HepG2 (cell line): ENCODE data around the gene CLDN20. TPM values are rescaled to one million over a fixed set of nuclear protein-coding genes. Genes with fewer than 3 reads are reported as not detected.

Experiments
- ATAC-seq: fragments of 200-7000 bp; cut with Tn5 transposase; 3 replicates; pipeline ENCODE4 v1.9.1; 2020; ENCODE audit warnings: mild to moderate bottlenecking, moderate library complexity
- BruUV-seq: library from RNA; stranded (reverse); fragments of 400-500 nt; replicated peaks from 2 replicates; lab custom pipeline; 2021; lab: Mats Ljungman, UMichigan
- CTCF ChIA-PET: fragments of 300-600 bp; formaldehyde crosslinking; extraction: SDS; loops from one replicate; lab custom pipeline; 2021; ENCODE audit warnings: low total read pairs, inconsistent platforms, low intra/inter-chr PET ratio; lab: Yijun Ruan, JAX
- POLR2A ChIA-PET: fragments of 350-600 bp; sonication (Branson Sonifier 250); formaldehyde crosslinking; loops from one replicate; lab custom pipeline; 2020; ENCODE audit warnings: antibody characterized with exemption, inconsistent platforms; lab: Yijun Ruan, JAX
- DNase-seq: peaks from one replicate; pipeline ENCODE4 v3.0.0-alpha.2; 2015; ENCODE audit warnings: low spot score
- FAIRE-seq: peaks from 3 replicates; lab custom pipeline; 2011; peaks lifted over from hg19 to GRCh38; lab: Jason Lieb, UNC
- H2AFZ ChIP-seq: one replicate; pipeline ENCODE4 v1.6.1; 2011; ENCODE audit warnings: low read length, inconsistent platforms
- H3K27ac ChIP-seq: fragments of 300-600 bp; 3 replicates; pipeline ENCODE4 v1.8.0; 2011; ENCODE audit warnings: mixed run types, mild to moderate bottlenecking, mixed read lengths, low read length, inconsistent platforms; ENCODE audit not compliant: insufficient read depth; ENCODE audit errors: extremely low read length
- H3K27me3 ChIP-seq, 2 experiments: fragments of 200-600 bp in 1 of 2; 2 replicates in 1 of 2; 3 replicates in 1 of 2; pipeline versions ENCODE4 v1.6.0 to v1.8.0; 2011; ENCODE audit warnings: low read length in 2 of 2, mild to moderate bottlenecking in 2 of 2, moderate library complexity in 2 of 2, inconsistent platforms in 1 of 2; ENCODE audit not compliant: insufficient read depth in 2 of 2, control insufficient read depth in 1 of 2
- H3K36me3 ChIP-seq, 2 experiments: fragments of 200-600 bp in 1 of 2; replicated peaks in 1 of 2; 2 replicates in 1 of 2; 3 replicates in 1 of 2; pipeline versions ENCODE4 v1.5.1 to v1.8.0; 2011; ENCODE audit warnings: low read length in 2 of 2, inconsistent platforms in 1 of 2; ENCODE audit not compliant: insufficient read depth in 2 of 2, control insufficient read depth in 1 of 2
- H3K4me1 ChIP-seq: 2 replicates; pipeline ENCODE4 v1.5.1; 2012; ENCODE audit warnings: low read length, inconsistent platforms; ENCODE audit not compliant: insufficient read depth
- H3K4me2 ChIP-seq: 2 replicates; pipeline ENCODE4 v1.6.0; 2011; ENCODE audit warnings: low read depth, low read length, inconsistent platforms
- H3K4me3 ChIP-seq, 3 experiments: fragments of 200-600 bp in 1 of 3; sonication (generic), shearing (Covaris generic) in 1 of 3; replicated peaks in 1 of 3; 2 replicates each; pipeline ENCODE4 v1.5.1; 2011 to 2016; ENCODE audit warnings: low read length in 3 of 3, inconsistent platforms in 2 of 3, low read depth in 2 of 3, mild to moderate bottlenecking in 2 of 3, control low read depth in 1 of 3, mixed read lengths in 1 of 3; ENCODE audit not compliant: insufficient read depth in 1 of 3
- H3K79me2 ChIP-seq: one replicate; pipeline ENCODE4 v1.6.1; 2011; ENCODE audit warnings: low read length, inconsistent platforms; ENCODE audit not compliant: insufficient read depth
- H3K9ac ChIP-seq: 2 replicates; pipeline ENCODE4 v1.6.0; 2011; ENCODE audit warnings: mild to moderate bottlenecking, low read depth, low read length, inconsistent platforms; ENCODE audit not compliant: insufficient read depth
- H3K9me3 ChIP-seq: 2 replicates; pipeline ENCODE4 v1.5.1; 2012; ENCODE audit warnings: mild to moderate bottlenecking, low read length
- H4K20me1 ChIP-seq: 2 replicates; pipeline ENCODE4 v1.6.0; 2011; ENCODE audit warnings: inconsistent platforms, mild to moderate bottlenecking, low read length, moderate library complexity; ENCODE audit not compliant: insufficient read depth
- MLLT10 ChIP-seq: sonication (generic); formaldehyde crosslinking; IDR thresholded peaks from 2 replicates; pipeline ENCODE4 v1.4.0; 2020; ENCODE audit warnings: missing genetic modification reagents
- PAWR ChIP-seq: sonication (generic); formaldehyde crosslinking; IDR thresholded peaks from 2 replicates; pipeline ENCODE4 v1.4.0; 2020; ENCODE audit warnings: missing genetic modification reagents, mild to moderate bottlenecking, borderline replicate concordance
- RFX1 ChIP-seq: fragments of 450-650 bp; IDR thresholded peaks from 2 replicates; pipeline ENCODE4 v1.6.1; 2017
- SKIL ChIP-seq: sonication (generic); formaldehyde crosslinking; IDR thresholded peaks from 2 replicates; pipeline ENCODE4 v1.8.0; 2022; ENCODE audit warnings: missing genetic modification reagents, mild to moderate bottlenecking, moderate library complexity, borderline replicate concordance
- TP53 ChIP-seq: sonication (generic); formaldehyde crosslinking; conservative IDR thresholded peaks from 2 replicates; pipeline ENCODE4 v1.4.0; 2020; ENCODE audit warnings: missing genetic modification reagents
- WGBS: methylation state at CpG from one replicate; pipeline ENCODE4 v1.1.6; 2017; ENCODE audit warnings: low lambda C conversion rate; 5-methylcytosine and 5-hydroxymethylcytosine counted together
- in situ Hi-C: cut with HindIII; loops from 2 replicates; pipeline ENCODE4 v1.10.0; 2017; ENCODE audit warnings: low pct_unique_long_range_greater_than_20kb; ENCODE audit not compliant: extremely low pct_ligation_motif_present
- intact Hi-C: fragments of 100-400 bp; cut with micrococcal nuclease; formaldehyde crosslinking; loops from one replicate; pipeline ENCODE4 v1.10.0; 2022; ENCODE audit not compliant: unreplicated experiment
- polyA plus RNA-seq, 8 experiments: library from polyadenylated mRNA; depleted of rRNA in 3 of 8; stranded (reverse) in 7 of 8; unstranded in 1 of 8; fragments of >200 nt; fragmentation: Illumina TruSeq in 4 of 8; extraction: Trizol in 4 of 8; gene quantifications; 2 replicates each; pipeline versions ENCODE4 v1.2.1 to v1.2.3, GENCODE V29; 2011 to 2016; ENCODE audit warnings: low read depth in 4 of 8, missing spikeins in 1 of 8, mixed read lengths in 1 of 8; ENCODE audit not compliant: insufficient read depth in 1 of 8
- total RNA-seq, 5 experiments: library from RNA; depleted of rRNA; stranded (reverse); fragments of >200 nt; fragmentation: Illumina TruSeq; extraction: Trizol; gene quantifications; 2 replicates each; pipeline ENCODE4 v1.2.3, GENCODE V29; 2016; ENCODE audit warnings: low read depth in 1 of 5
- TF ChIP-seq, protein P1 (sequence below): sonication (generic); formaldehyde crosslinking; conservative IDR thresholded peaks from 2 replicates; pipeline ENCODE4 v1.8.1; 2023; ENCODE audit warnings: missing genetic modification reagents

CLDN20 gene
- total and polyA plus RNA-seq, 2 of the 13 experiments (the other 11 are each of a cell fraction or from before 2014, with no cell fraction given) = not detected

- TF ChIP-seq, protein P1, sequence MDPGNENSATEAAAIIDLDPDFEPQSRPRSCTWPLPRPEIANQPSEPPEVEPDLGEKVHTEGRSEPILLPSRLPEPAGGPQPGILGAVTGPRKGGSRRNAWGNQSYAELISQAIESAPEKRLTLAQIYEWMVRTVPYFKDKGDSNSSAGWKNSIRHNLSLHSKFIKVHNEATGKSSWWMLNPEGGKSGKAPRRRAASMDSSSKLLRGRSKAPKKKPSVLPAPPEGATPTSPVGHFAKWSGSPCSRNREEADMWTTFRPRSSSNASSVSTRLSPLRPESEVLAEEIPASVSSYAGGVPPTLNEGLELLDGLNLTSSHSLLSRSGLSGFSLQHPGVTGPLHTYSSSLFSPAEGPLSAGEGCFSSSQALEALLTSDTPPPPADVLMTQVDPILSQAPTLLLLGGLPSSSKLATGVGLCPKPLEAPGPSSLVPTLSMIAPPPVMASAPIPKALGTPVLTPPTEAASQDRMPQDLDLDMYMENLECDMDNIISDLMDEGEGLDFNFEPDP (CRISPR knock-in tag) = no peak
- no peak for TF ChIP-seq TP53 (CRISPR knock-in tag)
- no peak for TF ChIP-seq SKIL
- no peak for TF ChIP-seq RFX1
- POLR2A ChIA-PET = no interaction called here
- Histone ChIP-seq H3K9ac (no peak overlapping the region), H3K4me3 (no peak overlapping the region), H3K9me3 (no peaks in the 10 kb centered on the region), H3K4me1 (no peaks in the 10 kb centered on the region), H3K27me3 (no peaks in the 10 kb centered on the region), H3K36me3 (peaks cover 49 to 97% of the 10 kb centered on the region in 2 experiments), H3K27ac (no peak overlapping the region), H3K79me2 (peaks cover 13% of the 10 kb centered on the region), H2AFZ (no peak overlapping the region), H4K20me1 (0 out of 2 replicates have a peak, but pooled peaks cover 3% of the 10 kb centered on the region), H3K4me2 (no peak overlapping the region)
- no TSS peak for BruUV-seq
- no peak for FAIRE-seq
- in situ Hi-C loops = no loop called here
- CTCF ChIA-PET = no interaction called here
- intact Hi-C loops = no loop called here
- DNase-seq = no peak
- WGBS = 98% methylated on average over 3 of the region's 3 CpGs
- ATAC-seq = no peak
Measured at GRCh38 chr6:155259204-155259603, 4.6 kb upstream of the CLDN20 start.

GRCh38 chr6:155259897-155260296 is 3.9 kb upstream of the CLDN20 start:
- no peak overlapping the region for H2AFZ ChIP-seq
- DNase-seq (no peak), ATAC-seq (no peak), FAIRE-seq (no peak)
- H3K27me3 ChIP-seq = no peaks in the 10 kb centered on the region
- no peaks in the 10 kb centered on the region for H3K4me1 ChIP-seq
- no peak overlapping the region for H3K9ac ChIP-seq
- H3K79me2 ChIP-seq = peaks cover 13% of the 10 kb centered on the region
- in situ Hi-C loops (no loop called here), intact Hi-C loops (no loop called here)
- no TSS peak for BruUV-seq
- CTCF ChIA-PET = no interaction called here
- no peak overlapping the region for H3K4me2 ChIP-seq
- no peak overlapping the region for H3K4me3 ChIP-seq
- 0 out of 2 replicates have a peak, but pooled peaks cover 3% of the 10 kb centered on the region for H4K20me1 ChIP-seq
- H3K27ac ChIP-seq = no peak overlapping the region
- TF ChIP-seq MLLT10 (CRISPR knock-in tag) (no peak), PAWR (CRISPR knock-in tag) (no peak)
- H3K36me3 ChIP-seq = peaks cover 45 to 97% of the 10 kb centered on the region in 2 experiments
- no peaks in the 10 kb centered on the region for H3K9me3 ChIP-seq
- 97% methylated on average over 5 of the region's 5 CpGs for WGBS
- POLR2A ChIA-PET = no interaction called here
